IPS-15b (cell line): Measurements from ENCODE around the gene POU2AF3.
"Not testable (repeated sequence)": the region's sequence is repeated elsewhere in the genome, so short reads cannot be mapped to it uniquely, and the experiment has no call there.

Experiments used
- H3K27me3 ChIP-seq: one replicate; pipeline ENCODE4 v1.6.1; 2013; ENCODE audit warnings: low read length; ENCODE audit not compliant: control insufficient read depth, insufficient read depth
- H3K36me3 ChIP-seq: one replicate; pipeline ENCODE4 v1.6.1; 2013; ENCODE audit warnings: low read length; ENCODE audit not compliant: control insufficient read depth, insufficient read depth
- H3K4me1 ChIP-seq: one replicate; pipeline ENCODE4 v1.6.1; 2013; ENCODE audit warnings: mild to moderate bottlenecking, low read length; ENCODE audit not compliant: control insufficient read depth, insufficient read depth
- H3K4me3 ChIP-seq: one replicate; pipeline ENCODE4 v1.5.1; 2013; ENCODE audit warnings: low read depth, low read length
- H3K9ac ChIP-seq: one replicate; pipeline ENCODE4 v1.6.1; 2013; ENCODE audit warnings: low read depth, mild to moderate bottlenecking, low read length
- H3K9me3 ChIP-seq: one replicate; pipeline ENCODE4 v1.6.1; 2013; ENCODE audit warnings: mild to moderate bottlenecking, low read length; ENCODE audit not compliant: control insufficient read depth, insufficient read depth

Gene POU2AF3

GRCh38 chr11:111298413-111299100, at the start of gene POU2AF3:
Gene POU2AF3 (plus strand): TSS chr11:111298546. CDS start chr11:111298582, 36 bp downstream.
- Histone ChIP-seq H3K9ac (peak within 1 kb of the TSS; percentile 75), H3K27me3 (peaks cover 25% of the 10 kb centered on the region), H3K9me3 (no peaks in the 10 kb centered on the region), H3K36me3 (no peaks in the 10 kb centered on the region), H3K4me3 (peak within 1 kb of the TSS; percentile 75), H3K4me1 (peaks cover 15% of the 10 kb centered on the region)

- Histone ChIP-seq H3K36me3 (no peaks in the 10 kb centered on the region), H3K27me3 (no peaks in the 10 kb centered on the region), H3K9me3 (no peaks in the 10 kb centered on the region), H3K4me1 (no peaks in the 10 kb centered on the region), H3K4me3 (no peak overlapping the region), H3K9ac (no peak overlapping the region)
These were observed 47.4 kb upstream of the POU2AF3 start for GRCh38 chr11:111250936-111251335.

GRCh38 chr11:111253131-111253530, 45.2 kb upstream of the POU2AF3 start:
- H3K9me3 ChIP-seq = no peaks in the 10 kb centered on the region

GRCh38 chr11:111253630-111254029, 44.7 kb upstream of the POU2AF3 start:
- H3K27me3 ChIP-seq = no peaks in the 10 kb centered on the region
- no peaks in the 10 kb centered on the region for H3K9me3 ChIP-seq
- H3K4me3 ChIP-seq = no peak overlapping the region
- no peaks in the 10 kb centered on the region for H3K4me1 ChIP-seq
- H3K9ac ChIP-seq = no peak overlapping the region
- H3K36me3 ChIP-seq = no peaks in the 10 kb centered on the region

More at GRCh38 chr11:111253131-111253530, 45.2 kb upstream of the POU2AF3 start:
- H3K4me3 ChIP-seq = no peak overlapping the region
- H3K9ac ChIP-seq = no peak overlapping the region
- no peaks in the 10 kb centered on the region for H3K36me3 ChIP-seq
- H3K27me3 ChIP-seq = no peaks in the 10 kb centered on the region
- H3K4me1 ChIP-seq = no peaks in the 10 kb centered on the region

GRCh38 chr11:111258046-111258445, 40.3 kb upstream of the POU2AF3 start:
- Histone ChIP-seq H3K4me3 (no peak overlapping the region), H3K27me3 (no peaks in the 10 kb centered on the region), H3K9ac (no peak overlapping the region), H3K36me3 (no peaks in the 10 kb centered on the region), H3K9me3 (no peaks in the 10 kb centered on the region), H3K4me1 (no peaks in the 10 kb centered on the region)

- no peaks in the 10 kb centered on the region for H3K9me3 ChIP-seq
- H3K4me1 ChIP-seq = no peaks in the 10 kb centered on the region
- no peak overlapping the region for H3K4me3 ChIP-seq
- H3K27me3 ChIP-seq = no peaks in the 10 kb centered on the region
- H3K9ac ChIP-seq = no peak overlapping the region
- H3K36me3 ChIP-seq = no peaks in the 10 kb centered on the region
These were observed 38.5 kb upstream of the POU2AF3 start for GRCh38 chr11:111259896-111260295.

GRCh38 chr11:111260811-111261210, 37.5 kb upstream of the POU2AF3 start:
- no peak overlapping the region for H3K9ac ChIP-seq
- H3K36me3 ChIP-seq = no peaks in the 10 kb centered on the region
- no peaks in the 10 kb centered on the region for H3K4me1 ChIP-seq
- no peak overlapping the region for H3K4me3 ChIP-seq
- no peaks in the 10 kb centered on the region for H3K27me3 ChIP-seq
- H3K9me3 ChIP-seq = no peaks in the 10 kb centered on the region

- Histone ChIP-seq H3K27me3 (no peaks in the 10 kb centered on the region), H3K9ac (no peak overlapping the region)
These were observed 33.7 kb upstream of the POU2AF3 start for GRCh38 chr11:111264646-111265045.

GRCh38 chr11:111265421-111265820, 32.9 kb upstream of the POU2AF3 start:
- Histone ChIP-seq H3K9me3 (no peaks in the 10 kb centered on the region), H3K4me3 (no peak overlapping the region), H3K4me1 (no peaks in the 10 kb centered on the region), H3K9ac (no peak overlapping the region), H3K27me3 (no peaks in the 10 kb centered on the region), H3K36me3 (no peaks in the 10 kb centered on the region)

More at GRCh38 chr11:111264646-111265045, 33.7 kb upstream of the POU2AF3 start:
- H3K4me1 ChIP-seq = no peaks in the 10 kb centered on the region
- H3K9me3 ChIP-seq = no peaks in the 10 kb centered on the region
- no peak overlapping the region for H3K4me3 ChIP-seq
- no peaks in the 10 kb centered on the region for H3K36me3 ChIP-seq

- H3K4me3 ChIP-seq, H3K9ac ChIP-seq, H3K36me3 ChIP-seq, H3K4me1 ChIP-seq, H3K27me3 ChIP-seq, H3K9me3 ChIP-seq: not testable (repeated sequence)
These were observed 30.0 kb upstream of the POU2AF3 start for GRCh38 chr11:111268303-111268702.

- Histone ChIP-seq H3K9ac (no peak overlapping the region), H3K36me3 (no peaks in the 10 kb centered on the region), H3K9me3 (no peaks in the 10 kb centered on the region), H3K4me3 (no peak overlapping the region), H3K4me1 (no peaks in the 10 kb centered on the region), H3K27me3 (no peaks in the 10 kb centered on the region)
These were observed 29.0 kb upstream of the POU2AF3 start for GRCh38 chr11:111269146-111269868.

GRCh38 chr11:111272420-111272819, 25.9 kb upstream of the POU2AF3 start:
- Histone ChIP-seq H3K4me1 (no peaks in the 10 kb centered on the region), H3K9ac (no peak overlapping the region), H3K36me3 (no peaks in the 10 kb centered on the region), H3K9me3 (no peaks in the 10 kb centered on the region), H3K27me3 (no peaks in the 10 kb centered on the region), H3K4me3 (no peak overlapping the region)
